Measurements from ENCODE around the gene SLC41A2. TPM values are rescaled to one million over a fixed set of nuclear protein-coding genes. Genes with fewer than 3 reads are reported as not detected.

Gene SLC41A2
- total and polyA plus RNA-seq, 2 of the 13 experiments (the other 11 are each of a cell fraction or from before 2014, with no cell fraction given): 2.3 to 12.8 TPM

GRCh38 chr12:104985206-104985605 lies 27.1 kb upstream of the SLC41A2 start:
- WGBS (ENCODE audit: low lambda C conversion rate): 24% methylated on average over 4 of the region's 4 CpGs
- POLR2A ChIA-PET: interaction anchor here (1.0 kb wide), 1 partner anchor 27 kb away, joined by 3 read pairs; the partner anchor contains the start of gene SLC41A2
- no peaks in the 10 kb centered on the region for H3K36me3 ChIP-seq (replicated peaks in 1 of 2; ENCODE audit: control insufficient read depth in 1 of 2, insufficient read depth in 2 of 2, low read length in 2 of 2)
- no peak overlapping the region for H3K27ac ChIP-seq (ENCODE audit: extremely low read length, insufficient read depth, low read length)
- H3K4me1 ChIP-seq (ENCODE audit: insufficient read depth, low read length): peaks cover 37% of the 10 kb centered on the region
- CTCF ChIA-PET (ENCODE audit: low intra/inter-chr PET ratio, low total read pairs): interaction anchor here (0.7 kb wide), 1 partner anchor 68 kb away, joined by 4 read pairs; no protein-coding TSS in a partner anchor
- H3K79me2 ChIP-seq (ENCODE audit: insufficient read depth, low read length): peaks cover 22% of the 10 kb centered on the region
- BruUV-seq (replicated peaks): no TSS peak
- H3K9ac ChIP-seq (ENCODE audit: insufficient read depth, low read depth, low read length): peak overlapping the region; percentile 83
- no peaks in the 10 kb centered on the region for H4K20me1 ChIP-seq (ENCODE audit: insufficient read depth, low read length)
- FAIRE-seq (peak; percentile 81), ATAC-seq (peak; percentile 59), DNase-seq (ENCODE audit: low spot score) (peak; percentile 44)
- H3K4me3 ChIP-seq (replicated peaks in 1 of 3; ENCODE audit: insufficient read depth in 1 of 3, low read depth in 2 of 3, low read length in 3 of 3): peak overlapping the region; percentile 78 to 96 (median 83)
- intact Hi-C loops (cut with micrococcal nuclease; ENCODE audit: unreplicated experiment) (loop anchor here (1.0 to 10.0 kb wide), 2 partner anchors 68 to 600 kb away; no protein-coding TSS in a partner anchor), in situ Hi-C loops (cut with HindIII; ENCODE audit: extremely low pct_ligation_motif_present, low pct_unique_long_range_greater_than_20kb) (loop anchor here (5.0 to 25.0 kb wide), 2 partner anchors 62 to 402 kb away; no protein-coding TSS in a partner anchor)
- no peaks in the 10 kb centered on the region for H3K9me3 ChIP-seq (ENCODE audit: low read length)
- H3K27me3 ChIP-seq (ENCODE audit: control insufficient read depth in 1 of 2, insufficient read depth in 2 of 2, low read length in 2 of 2): no peaks in the 10 kb centered on the region
- H3K4me2 ChIP-seq (ENCODE audit: low read depth, low read length): peak overlapping the region; percentile 90
- peak overlapping the region; percentile 81 for H2AFZ ChIP-seq (ENCODE audit: low read length)
- TF ChIP-seq BCL6 (CRISPR knock-in tag; IDR thresholded peaks at IDR 0.05) (no peak), PBX2 (CRISPR knock-in tag; IDR thresholded peaks at IDR 0.05) (no peak), HIVEP1 (CRISPR knock-in tag; IDR thresholded peaks at IDR 0.05) (no peak), RAD21 (CRISPR knock-in tag; IDR thresholded peaks at IDR 0.05) (no peak), ZBTB20 (CRISPR knock-in tag; IDR thresholded peaks at IDR 0.05; ENCODE audit: borderline replicate concordance, low read depth) (no peak), STAG1 (CRISPR knock-in tag; IDR thresholded peaks at IDR 0.05) (peak; percentile 38; the same call in 1 of the 2 replicates), ZMAT3 (CRISPR knock-in tag; conservative IDR thresholded peaks at IDR 0.05) (no peak), HNF1A (IDR thresholded peaks at IDR 0.05; ENCODE audit: low read depth) (no peak), HNF1A (CRISPR knock-in tag; IDR thresholded peaks at IDR 0.05; ENCODE audit: borderline replicate concordance) (no peak), SMC3 (IDR thresholded peaks at IDR 0.05; ENCODE audit: low read length) (peak; percentile 43; the same call in 1 of the 2 replicates), ZNF768 (CRISPR knock-in tag; IDR thresholded peaks at IDR 0.05) (no peak), RBM39 (IDR thresholded peaks at IDR 0.05; ENCODE audit: low read depth, low read length, poor library complexity, severe bottlenecking) (no peak), ZNF644 (CRISPR knock-in tag; IDR thresholded peaks at IDR 0.05; ENCODE audit: low read depth) (0 out of 2 replicates have a peak, but pooled peaks have one; percentile 63), PCBP2 (optimal IDR thresholded peaks at IDR 0.05; ENCODE audit: low read depth, low read length, poor library complexity, severe bottlenecking) (no peak), MAX (IDR thresholded peaks at IDR 0.05) (peak; percentile 17; the same call in 1 of the 2 replicates), TBX3 (IDR thresholded peaks at IDR 0.05; ENCODE audit: borderline replicate concordance) (no peak)

All from HepG2 (cell line).